Esophagus (tissue), 2 donors: Measurements from ENCODE around the gene PPP1R3C. TPM values are rescaled to one million over a fixed set of nuclear protein-coding genes. Genes with fewer than 3 reads are reported as not detected.

Source experiments
- H3K27ac ChIP-seq, 2 donors: one replicate each; pipeline ENCODE4 v1.5.1; 2013; ENCODE audit warnings: low read depth in 2 of 2, mild to moderate bottlenecking in 2 of 2, inconsistent platforms in 1 of 2, low read length in 1 of 2, moderate library complexity in 1 of 2
- H3K27me3 ChIP-seq, 2 donors: one replicate each; pipeline ENCODE4 v1.6.1; 2013; ENCODE audit warnings: low read length in 2 of 2, control low read depth in 1 of 2, mild to moderate bottlenecking in 1 of 2; ENCODE audit not compliant: insufficient read depth in 2 of 2, control insufficient read depth in 1 of 2
- H3K36me3 ChIP-seq, 2 donors: one replicate each; pipeline ENCODE4 v1.6.1; 2013; ENCODE audit warnings: low read length in 1 of 2; ENCODE audit not compliant: control insufficient read depth in 2 of 2, insufficient read depth in 2 of 2
- H3K4me1 ChIP-seq, 2 donors: one replicate each; pipeline ENCODE4 v1.6.1; 2013; ENCODE audit warnings: low read length in 1 of 2; ENCODE audit not compliant: control insufficient read depth in 2 of 2, insufficient read depth in 2 of 2
- H3K4me3 ChIP-seq, 2 donors: one replicate each; pipeline ENCODE4 v1.5.1; 2013; ENCODE audit warnings: low read length in 2 of 2, mild to moderate bottlenecking in 2 of 2, low read depth in 1 of 2, moderate library complexity in 1 of 2
- H3K9me3 ChIP-seq, 2 donors: one replicate each; pipeline ENCODE4 v1.6.1; 2013; ENCODE audit warnings: mild to moderate bottlenecking in 2 of 2, low read depth in 1 of 2, low read length in 1 of 2, moderate library complexity in 1 of 2; ENCODE audit not compliant: control insufficient read depth in 2 of 2, insufficient read depth in 1 of 2
- WGBS, 2 donors: extraction: QIAGEN DNeasy Blood & Tissue Kit; methylation state at CpG; one replicate each; pipeline ENCODE4 v1.1.7; 2013; 5-methylcytosine and 5-hydroxymethylcytosine counted together
- polyA plus RNA-seq, 2 donors: library from polyadenylated mRNA; stranded (reverse); fragments of 200-250 nt; gene quantifications; one replicate each; pipeline ENCODE4 v1.2.3, GENCODE V29; 2013
- donor health status: healthy with polysubstance abuse.
- donor health status: Bipolar disorder and iron deficiency.

Gene PPP1R3C
- polyA plus RNA-seq, 2 donors = 50.0 to 59.4 TPM

GRCh38 chr10:91591797-91592174, 41.1 kb downstream of the PPP1R3C start:
- H3K36me3 ChIP-seq = no peaks in the 10 kb centered on the region
- H3K27me3 ChIP-seq = no peaks in the 10 kb centered on the region
- peak overlapping the region; percentile 86 to 88 for H3K27ac ChIP-seq
- peaks cover 6 to 8% of the 10 kb centered on the region in 2 donors for H3K4me1 ChIP-seq
- no peak overlapping the region for H3K4me3 ChIP-seq
- WGBS, 2 donors = 60 to 63% methylated on average over 7 of the region's 7 CpGs
- H3K9me3 ChIP-seq = no peaks in the 10 kb centered on the region

- Histone ChIP-seq H3K4me3 (no peak overlapping the region), H3K27ac (peak overlapping the region; percentile 86 to 88), H3K27me3 (no peaks in the 10 kb centered on the region), H3K4me1 (peaks cover 6 to 8% of the 10 kb centered on the region in 2 donors), H3K9me3 (no peaks in the 10 kb centered on the region), H3K36me3 (no peaks in the 10 kb centered on the region)
- WGBS, 2 donors = 37 to 53% methylated on average over 10 of the region's 10 CpGs
Measured at GRCh38 chr10:91590904-91591796, 41.7 kb downstream of the PPP1R3C start.

DNA sequence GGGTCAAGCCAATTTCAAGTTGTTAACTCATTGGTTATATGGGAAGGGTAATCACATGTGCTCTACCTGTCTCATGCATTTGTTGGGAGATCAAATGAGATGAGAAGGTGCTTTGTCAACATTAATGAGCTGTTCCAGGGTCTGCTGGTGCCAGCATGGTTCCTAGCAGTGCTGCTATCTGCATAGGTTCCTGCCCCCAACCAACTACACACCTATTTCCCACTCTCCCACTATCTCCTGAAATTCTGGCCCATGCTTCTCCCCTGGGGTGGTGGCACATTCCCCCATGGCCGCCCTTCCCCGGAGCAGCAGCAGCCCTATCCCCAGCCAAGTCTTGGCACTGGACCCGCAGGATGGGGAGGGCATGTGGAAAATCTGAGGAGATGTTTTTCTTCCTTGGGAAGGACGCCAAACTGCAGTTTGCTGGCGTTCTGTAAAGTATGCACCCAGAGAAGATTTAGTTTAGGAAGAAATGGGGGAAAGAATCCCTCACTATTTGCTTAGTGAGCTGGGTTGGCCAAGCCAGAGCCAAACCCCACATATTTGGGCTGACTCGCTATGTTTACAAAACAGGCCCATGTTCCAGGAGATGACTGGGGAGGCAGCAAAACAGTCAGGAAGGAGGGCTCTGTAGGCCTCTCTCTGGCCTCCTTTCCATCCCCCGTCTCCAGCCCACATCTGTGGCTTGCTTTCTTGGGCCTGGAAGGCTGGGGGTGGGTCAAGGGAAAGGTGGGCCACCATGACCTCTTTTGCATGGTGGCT, 42.5 kb downstream of the PPP1R3C start:
- H3K4me3 ChIP-seq = no peak overlapping the region
- H3K9me3 ChIP-seq = no peaks in the 10 kb centered on the region
- H3K36me3 ChIP-seq = no peaks in the 10 kb centered on the region
- WGBS, 2 donors = 21 to 25% methylated on average over 7 of the region's 7 CpGs
- H3K4me1 ChIP-seq = peaks cover 6 to 8% of the 10 kb centered on the region in 2 donors
- H3K27ac ChIP-seq = peak overlapping the region; percentile 86 to 88
- no peaks in the 10 kb centered on the region for H3K27me3 ChIP-seq

DNA sequence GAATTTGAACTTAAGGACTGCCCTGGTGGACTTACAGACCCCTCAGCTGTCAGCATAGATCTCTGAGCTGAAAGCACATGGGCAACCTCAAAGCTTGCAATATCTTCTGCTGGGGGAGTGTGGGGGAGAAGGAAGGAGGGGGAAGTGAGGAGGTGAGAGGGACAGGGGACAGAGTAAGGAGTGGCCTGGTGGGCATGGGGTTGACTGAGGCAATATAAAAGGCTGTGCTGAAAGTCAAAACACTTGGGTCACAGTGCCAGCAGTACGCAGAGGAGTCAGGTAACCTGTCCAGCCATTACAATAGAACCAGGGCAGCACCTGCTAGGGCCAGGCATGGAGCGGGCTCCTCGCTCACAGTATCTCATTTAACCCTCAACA, 43.2 kb downstream of the PPP1R3C start:
- H3K9me3 ChIP-seq = no peaks in the 10 kb centered on the region
- no peak overlapping the region for H3K4me3 ChIP-seq
- 77 to 89% methylated on average over 3 of the region's 3 CpGs for WGBS, 2 donors
- no peaks in the 10 kb centered on the region for H3K36me3 ChIP-seq
- H3K27ac ChIP-seq = peak overlapping the region; percentile 68 to 82
- peaks cover 6 to 8% of the 10 kb centered on the region in 2 donors for H3K4me1 ChIP-seq
- no peaks in the 10 kb centered on the region for H3K27me3 ChIP-seq

DNA sequence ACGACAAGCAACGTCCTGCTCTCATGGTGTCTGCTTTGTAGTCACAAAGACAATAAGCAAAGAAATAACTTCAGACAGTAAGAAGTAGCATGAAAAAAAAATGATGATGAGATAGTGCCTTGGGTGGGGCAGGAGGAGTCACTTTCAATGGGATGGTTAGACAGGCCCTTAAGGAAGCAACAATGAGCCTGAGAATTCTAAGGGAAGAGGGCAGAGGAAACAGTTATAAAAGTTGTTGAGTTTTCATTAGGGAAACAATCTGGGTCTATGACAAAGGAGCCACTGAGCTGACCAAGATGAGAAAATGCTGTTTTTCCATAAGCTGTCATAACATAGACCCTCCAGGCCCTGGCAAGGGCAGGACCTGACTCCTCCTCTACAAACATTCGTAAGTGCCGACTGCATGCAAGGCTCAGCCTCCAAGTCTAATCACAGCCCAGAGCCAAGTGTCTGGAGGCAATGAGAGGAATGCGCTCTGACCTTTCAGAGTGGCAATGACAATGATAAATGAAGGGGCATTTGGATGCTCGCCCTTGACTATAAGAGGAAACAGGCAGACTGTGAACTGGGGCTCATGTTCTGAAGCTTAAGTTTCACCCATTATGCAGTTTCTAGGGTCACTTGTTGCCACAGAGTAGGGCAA, 43.7 kb downstream of the PPP1R3C start:
- H3K27ac ChIP-seq = peak overlapping the region; percentile 68 to 82
- H3K4me3 ChIP-seq = no peak overlapping the region
- H3K9me3 ChIP-seq = no peaks in the 10 kb centered on the region
- peaks cover 6 to 8% of the 10 kb centered on the region in 2 donors for H3K4me1 ChIP-seq
- H3K27me3 ChIP-seq = no peaks in the 10 kb centered on the region
- 37% methylated on average over 6 of the region's 6 CpGs for WGBS, 2 donors
- H3K36me3 ChIP-seq = no peaks in the 10 kb centered on the region

GRCh38 chr10:91587710-91588638, 44.9 kb downstream of the PPP1R3C start:
- peaks cover 6 to 8% of the 10 kb centered on the region in 2 donors for H3K4me1 ChIP-seq
- WGBS, 2 donors = 27 to 49% methylated on average over 9 of the region's 9 CpGs
- no peak overlapping the region for H3K4me3 ChIP-seq
- no peaks in the 10 kb centered on the region for H3K9me3 ChIP-seq
- no peaks in the 10 kb centered on the region for H3K36me3 ChIP-seq
- no peaks in the 10 kb centered on the region for H3K27me3 ChIP-seq
- peak overlapping the region; percentile 32 to 38 for H3K27ac ChIP-seq

DNA sequence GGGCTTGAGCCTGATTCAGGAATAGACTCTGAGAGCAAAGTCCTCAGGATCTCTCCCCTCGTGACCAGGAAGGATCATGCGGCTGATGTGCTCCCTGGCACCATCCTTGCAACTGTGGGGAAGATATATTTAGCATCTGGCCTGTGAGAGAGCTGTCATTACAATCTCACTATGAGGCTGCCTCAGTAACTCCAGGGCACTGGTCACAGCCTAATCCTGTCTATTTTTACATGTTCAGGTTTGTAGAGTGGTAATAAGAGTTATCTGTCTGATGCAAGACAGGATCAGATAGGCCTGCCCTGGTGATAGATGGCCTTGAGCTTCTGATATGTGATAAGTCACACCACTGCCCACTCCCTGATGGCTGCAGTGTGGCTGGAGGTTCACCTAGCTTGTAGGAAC, 50.7 kb downstream of the PPP1R3C start:
- H3K27ac ChIP-seq = peak overlapping the region in 1 of 2 donors; percentile 27
- no peaks in the 10 kb centered on the region for H3K36me3 ChIP-seq
- H3K27me3 ChIP-seq = no peaks in the 10 kb centered on the region
- no peaks in the 10 kb centered on the region for H3K9me3 ChIP-seq
- no peaks in the 10 kb centered on the region for H3K4me1 ChIP-seq
- 76 to 80% methylated on average over 2 of the region's 2 CpGs for WGBS, 2 donors
- no peak overlapping the region for H3K4me3 ChIP-seq

DNA sequence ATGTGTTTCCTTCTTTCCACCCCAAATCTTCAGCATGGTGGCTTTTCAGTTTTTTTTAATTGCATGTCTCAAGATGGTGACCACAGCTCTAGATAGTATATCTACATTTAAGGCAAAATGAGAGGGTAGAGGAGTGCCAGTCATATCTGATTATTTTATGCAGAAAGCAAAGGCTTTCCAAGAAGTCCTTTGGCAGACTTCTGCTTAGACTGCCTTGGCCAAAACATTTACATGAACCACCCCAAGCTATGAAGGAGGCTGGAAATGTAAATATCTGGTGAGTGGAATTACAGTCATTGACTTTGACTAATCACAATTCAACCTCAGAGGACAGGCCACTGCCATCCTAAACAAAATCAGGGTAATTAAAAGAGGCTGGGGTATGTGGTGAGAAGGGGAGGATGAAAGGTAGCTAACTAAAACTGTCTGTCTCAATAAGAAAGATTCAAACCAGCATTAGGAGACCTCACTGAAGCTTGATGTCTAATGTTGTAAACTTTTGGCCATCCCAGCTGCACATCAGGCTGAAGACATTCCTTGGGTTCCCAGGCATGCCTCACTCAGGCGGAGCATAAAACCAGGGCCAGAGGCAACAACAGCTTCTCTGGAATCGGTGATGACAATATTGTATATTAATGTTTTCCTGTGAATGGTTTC, 53.4 kb downstream of the PPP1R3C start:
- no peaks in the 10 kb centered on the region for H3K4me1 ChIP-seq
- WGBS, 2 donors = 37 to 61% methylated on average over 2 of the region's 2 CpGs
- H3K27ac ChIP-seq = no peak overlapping the region
- no peak overlapping the region for H3K4me3 ChIP-seq
- no peaks in the 10 kb centered on the region for H3K9me3 ChIP-seq
- H3K27me3 ChIP-seq = no peaks in the 10 kb centered on the region
- no peaks in the 10 kb centered on the region for H3K36me3 ChIP-seq
